ENCODE results near the gene C11orf97. TPM values are rescaled to one million over a fixed set of nuclear protein-coding genes. Genes with fewer than 3 reads are reported as not detected.

C11orf97 gene
- total and polyA plus RNA-seq, 9 of the 15 experiments (the other 6 are each of a cell fraction or from before 2014, with no cell fraction given): not detected

DNA sequence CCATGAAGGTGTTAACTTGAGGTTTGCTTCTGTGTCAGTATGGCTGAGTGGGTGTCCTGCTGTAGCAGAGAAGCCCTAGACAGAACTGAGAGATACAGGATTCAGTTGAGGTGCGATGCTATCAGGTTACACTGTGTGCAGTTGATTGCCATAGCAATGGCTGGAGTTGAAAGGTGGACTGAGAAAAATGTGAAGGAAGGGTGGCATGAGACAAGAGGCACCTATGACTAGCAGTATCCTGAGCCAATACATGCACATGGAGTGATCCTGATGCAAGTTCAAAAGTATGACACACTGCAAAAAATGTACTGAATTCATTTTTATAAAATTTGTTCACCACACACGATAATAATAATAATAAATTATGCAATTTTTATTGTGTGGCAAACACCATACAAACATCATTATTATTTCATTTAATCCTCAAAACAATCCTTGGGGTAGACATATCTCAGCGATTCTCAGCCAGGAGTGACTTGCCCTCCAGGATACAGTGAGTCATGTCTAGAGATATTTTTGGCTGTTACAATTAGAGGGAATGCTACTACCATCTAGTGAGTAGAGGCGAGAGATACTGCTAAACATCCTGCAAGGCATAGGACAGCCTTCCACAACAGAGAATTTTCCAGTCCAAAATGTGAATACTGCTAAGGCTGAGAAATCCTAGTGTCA, 51.1 kb downstream of the C11orf97 start (continued):
- TF ChIP-seq, protein P1, sequence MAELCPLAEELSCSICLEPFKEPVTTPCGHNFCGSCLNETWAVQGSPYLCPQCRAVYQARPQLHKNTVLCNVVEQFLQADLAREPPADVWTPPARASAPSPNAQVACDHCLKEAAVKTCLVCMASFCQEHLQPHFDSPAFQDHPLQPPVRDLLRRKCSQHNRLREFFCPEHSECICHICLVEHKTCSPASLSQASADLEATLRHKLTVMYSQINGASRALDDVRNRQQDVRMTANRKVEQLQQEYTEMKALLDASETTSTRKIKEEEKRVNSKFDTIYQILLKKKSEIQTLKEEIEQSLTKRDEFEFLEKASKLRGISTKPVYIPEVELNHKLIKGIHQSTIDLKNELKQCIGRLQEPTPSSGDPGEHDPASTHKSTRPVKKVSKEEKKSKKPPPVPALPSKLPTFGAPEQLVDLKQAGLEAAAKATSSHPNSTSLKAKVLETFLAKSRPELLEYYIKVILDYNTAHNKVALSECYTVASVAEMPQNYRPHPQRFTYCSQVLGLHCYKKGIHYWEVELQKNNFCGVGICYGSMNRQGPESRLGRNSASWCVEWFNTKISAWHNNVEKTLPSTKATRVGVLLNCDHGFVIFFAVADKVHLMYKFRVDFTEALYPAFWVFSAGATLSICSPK (IDR thresholded peaks at IDR 0.05; ENCODE audit: borderline replicate concordance): no peak
- TF ChIP-seq JUND (IDR thresholded peaks at IDR 0.05; ENCODE audit: borderline replicate concordance, low read depth, low read length) (peak; percentile 83), JUND (tag; IDR thresholded peaks at IDR 0.05; ENCODE audit: borderline replicate concordance, low read depth, low read length) (peak; percentile 57; the same call in 2 of the 3 replicates), DEAF1 (CRISPR knock-in tag; IDR thresholded peaks at IDR 0.05) (peak; percentile 56), HDAC8 (tag; IDR thresholded peaks at IDR 0.05) (no peak), ZNF551 (CRISPR knock-in tag; IDR thresholded peaks at IDR 0.05) (no peak), ZBTB17 (CRISPR knock-in tag; IDR thresholded peaks at IDR 0.05) (no peak), ZNF239 (CRISPR knock-in tag; IDR thresholded peaks at IDR 0.05) (no peak), NFIX (CRISPR knock-in tag; IDR thresholded peaks at IDR 0.05; ENCODE audit: low read depth) (no peak), E2F5 (CRISPR knock-in tag; IDR thresholded peaks at IDR 0.05) (no peak), LARP7 (IDR thresholded peaks at IDR 0.05) (no peak), LEF1 (IDR thresholded peaks at IDR 0.05) (no peak), CBX8 (IDR thresholded peaks at IDR 0.05; ENCODE audit: borderline replicate concordance, extremely low read depth, low read depth, low read length, poor library complexity, severe bottlenecking) (no peak), CHD4 (IDR thresholded peaks at IDR 0.05; ENCODE audit: insufficient read depth, insufficient replicate concordance, low read depth, low read length, poor library complexity, severe bottlenecking) (no peak), ZBED1 (IDR thresholded peaks at IDR 0.05) (no peak), MEF2D (tag; conservative IDR thresholded peaks at IDR 0.05; ENCODE audit: low read depth) (peak; percentile 83), SNIP1 (IDR thresholded peaks at IDR 0.05; ENCODE audit: low read depth) (no peak)
- TF ChIP-seq, protein P2, sequence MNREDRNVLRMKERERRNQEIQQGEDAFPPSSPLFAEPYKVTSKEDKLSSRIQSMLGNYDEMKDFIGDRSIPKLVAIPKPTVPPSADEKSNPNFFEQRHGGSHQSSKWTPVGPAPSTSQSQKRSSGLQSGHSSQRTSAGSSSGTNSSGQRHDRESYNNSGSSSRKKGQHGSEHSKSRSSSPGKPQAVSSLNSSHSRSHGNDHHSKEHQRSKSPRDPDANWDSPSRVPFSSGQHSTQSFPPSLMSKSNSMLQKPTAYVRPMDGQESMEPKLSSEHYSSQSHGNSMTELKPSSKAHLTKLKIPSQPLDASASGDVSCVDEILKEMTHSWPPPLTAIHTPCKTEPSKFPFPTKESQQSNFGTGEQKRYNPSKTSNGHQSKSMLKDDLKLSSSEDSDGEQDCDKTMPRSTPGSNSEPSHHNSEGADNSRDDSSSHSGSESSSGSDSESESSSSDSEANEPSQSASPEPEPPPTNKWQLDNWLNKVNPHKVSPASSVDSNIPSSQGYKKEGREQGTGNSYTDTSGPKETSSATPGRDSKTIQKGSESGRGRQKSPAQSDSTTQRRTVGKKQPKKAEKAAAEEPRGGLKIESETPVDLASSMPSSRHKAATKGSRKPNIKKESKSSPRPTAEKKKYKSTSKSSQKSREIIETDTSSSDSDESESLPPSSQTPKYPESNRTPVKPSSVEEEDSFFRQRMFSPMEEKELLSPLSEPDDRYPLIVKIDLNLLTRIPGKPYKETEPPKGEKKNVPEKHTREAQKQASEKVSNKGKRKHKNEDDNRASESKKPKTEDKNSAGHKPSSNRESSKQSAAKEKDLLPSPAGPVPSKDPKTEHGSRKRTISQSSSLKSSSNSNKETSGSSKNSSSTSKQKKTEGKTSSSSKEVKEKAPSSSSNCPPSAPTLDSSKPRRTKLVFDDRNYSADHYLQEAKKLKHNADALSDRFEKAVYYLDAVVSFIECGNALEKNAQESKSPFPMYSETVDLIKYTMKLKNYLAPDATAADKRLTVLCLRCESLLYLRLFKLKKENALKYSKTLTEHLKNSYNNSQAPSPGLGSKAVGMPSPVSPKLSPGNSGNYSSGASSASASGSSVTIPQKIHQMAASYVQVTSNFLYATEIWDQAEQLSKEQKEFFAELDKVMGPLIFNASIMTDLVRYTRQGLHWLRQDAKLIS (CRISPR knock-in tag; IDR thresholded peaks at IDR 0.05): no peak
- TF ChIP-seq, protein P3, sequence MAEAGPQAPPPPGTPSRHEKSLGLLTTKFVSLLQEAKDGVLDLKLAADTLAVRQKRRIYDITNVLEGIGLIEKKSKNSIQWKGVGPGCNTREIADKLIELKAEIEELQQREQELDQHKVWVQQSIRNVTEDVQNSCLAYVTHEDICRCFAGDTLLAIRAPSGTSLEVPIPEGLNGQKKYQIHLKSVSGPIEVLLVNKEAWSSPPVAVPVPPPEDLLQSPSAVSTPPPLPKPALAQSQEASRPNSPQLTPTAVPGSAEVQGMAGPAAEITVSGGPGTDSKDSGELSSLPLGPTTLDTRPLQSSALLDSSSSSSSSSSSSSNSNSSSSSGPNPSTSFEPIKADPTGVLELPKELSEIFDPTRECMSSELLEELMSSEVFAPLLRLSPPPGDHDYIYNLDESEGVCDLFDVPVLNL (CRISPR knock-in tag; IDR thresholded peaks at IDR 0.05; ENCODE audit: low read depth): no peak
